Body of pancreas (tissue), 4 donors: ENCODE measurements around the gene TSFM. TPM values are rescaled to one million over a fixed set of nuclear protein-coding genes. Genes with fewer than 3 reads are reported as not detected.
"Not testable (repeated sequence)": the region's sequence is repeated elsewhere in the genome, so short reads cannot be mapped to it uniquely, and the experiment has no call there.

Experiments used
- ATAC-seq: fragments of 150-250 bp; one replicate; pipeline ENCODE4 v1.9.1; 2016
- DNase-seq, 4 donors: peaks; one replicate each; pipeline ENCODE4 v3.0.0-alpha.2; 2019
- H3K27ac ChIP-seq, 4 donors: fragments of 200-600 bp; sonication (generic); 1 replicate in 3 of 4; 2 replicates in 1 of 4; pipeline versions ENCODE4 v1.5.1 to v1.6.1; 2016 to 2019; ENCODE audit warnings: mild to moderate bottlenecking in 1 of 4, mixed read lengths in 1 of 4, moderate library complexity in 1 of 4
- H3K27me3 ChIP-seq, 2 donors: fragments of 200-600 bp; sonication (generic); one replicate each; pipeline ENCODE4 v1.6.0; 2016; ENCODE audit warnings: mild to moderate bottlenecking in 1 of 2
- H3K36me3 ChIP-seq, 2 donors: fragments of 200-600 bp; sonication (generic); replicated peaks in 1 of 2; 2 replicates each; pipeline ENCODE4 v1.5.1; 2016; ENCODE audit warnings: low read depth in 2 of 2; ENCODE audit not compliant: insufficient read depth in 1 of 2
- H3K4me1 ChIP-seq: fragments of 200-600 bp; sonication (generic); one replicate; pipeline ENCODE4 v1.6.0; 2016
- H3K4me3 ChIP-seq, 2 donors: fragments of 200-600 bp; sonication (generic); 1 replicate in 1 of 2; 2 replicates in 1 of 2; pipeline ENCODE4 v1.5.1; 2016 to 2019
- H3K9me3 ChIP-seq, 3 donors: fragments of 200-600 bp; sonication (generic); 1 replicate in 2 of 3; 2 replicates in 1 of 3; pipeline ENCODE4 v1.5.1; 2016
- POLR2A ChIP-seq, 3 donors: fragments of 450-650 bp; IDR thresholded peaks; one replicate each; pipeline ENCODE4 v1.6.1; 2016; ENCODE audit warnings: antibody characterized with exemption in 3 of 3, mild to moderate bottlenecking in 2 of 3
- WGBS, 2 donors: methylation state at CpG; one replicate each; pipeline ENCODE4 v1.1.5; 2017; 5-methylcytosine and 5-hydroxymethylcytosine counted together
- intact Hi-C: fragments of 100-400 bp; cut with DNase I; formaldehyde crosslinking; loops from one replicate; pipeline ENCODE4 v1.15.1; 2023
- total RNA-seq, 2 donors: library from RNA; depleted of rRNA; stranded (reverse); fragments of >200 nt; gene quantifications; one replicate each; pipeline ENCODE4 v1.1.0, GENCODE V29; 2016
- TF ChIP-seq, protein P1 (sequence below), 7 experiments: fragments of 450-650 bp in 4 of 7; fragments of 200-600 bp in 3 of 7; sonication (generic) in 3 of 7; IDR thresholded peaks; one replicate each; pipeline ENCODE4 v1.5.1; 2016 to 2019; ENCODE audit warnings: antibody characterized with exemption in 7 of 7

Gene TSFM
- total RNA-seq, 2 donors from 2014 or later, result 9.2 to 18.4 TPM

- H3K27ac ChIP-seq, result no peak overlapping the region
Measured at GRCh38 chr12:57815177-57816000, 32.8 kb downstream of the TSFM start.

GRCh38 chr12:57816001-57816854 is 33.6 kb downstream of the TSFM start:
- intact Hi-C loops, result no loop called here
- TF ChIP-seq, protein P1, sequence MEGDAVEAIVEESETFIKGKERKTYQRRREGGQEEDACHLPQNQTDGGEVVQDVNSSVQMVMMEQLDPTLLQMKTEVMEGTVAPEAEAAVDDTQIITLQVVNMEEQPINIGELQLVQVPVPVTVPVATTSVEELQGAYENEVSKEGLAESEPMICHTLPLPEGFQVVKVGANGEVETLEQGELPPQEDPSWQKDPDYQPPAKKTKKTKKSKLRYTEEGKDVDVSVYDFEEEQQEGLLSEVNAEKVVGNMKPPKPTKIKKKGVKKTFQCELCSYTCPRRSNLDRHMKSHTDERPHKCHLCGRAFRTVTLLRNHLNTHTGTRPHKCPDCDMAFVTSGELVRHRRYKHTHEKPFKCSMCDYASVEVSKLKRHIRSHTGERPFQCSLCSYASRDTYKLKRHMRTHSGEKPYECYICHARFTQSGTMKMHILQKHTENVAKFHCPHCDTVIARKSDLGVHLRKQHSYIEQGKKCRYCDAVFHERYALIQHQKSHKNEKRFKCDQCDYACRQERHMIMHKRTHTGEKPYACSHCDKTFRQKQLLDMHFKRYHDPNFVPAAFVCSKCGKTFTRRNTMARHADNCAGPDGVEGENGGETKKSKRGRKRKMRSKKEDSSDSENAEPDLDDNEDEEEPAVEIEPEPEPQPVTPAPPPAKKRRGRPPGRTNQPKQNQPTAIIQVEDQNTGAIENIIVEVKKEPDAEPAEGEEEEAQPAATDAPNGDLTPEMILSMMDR (IDR thresholded peaks at IDR 0.05), result no peak
- TF ChIP-seq POLR2A (IDR thresholded peaks at IDR 0.05), result no peak
- no peak for ATAC-seq
- Histone ChIP-seq H3K4me3 (no peak overlapping the region), H3K36me3 (peaks cover 0 to 3% of the 10 kb centered on the region in 2 donors), H3K4me1 (no peaks in the 10 kb centered on the region), H3K27ac (no peak overlapping the region), H3K27me3 (no peaks in the 10 kb centered on the region), H3K9me3 (no peaks in the 10 kb centered on the region)
- no peak for DNase-seq
- WGBS, 2 donors, result 21 to 22% methylated on average over 3 of the region's 3 CpGs

More at GRCh38 chr12:57815177-57816000, 32.8 kb downstream of the TSFM start:
- no peak overlapping the region for H3K4me3 ChIP-seq
- TF ChIP-seq POLR2A (IDR thresholded peaks at IDR 0.05), result no peak
- TF ChIP-seq, protein P1 (IDR thresholded peaks at IDR 0.05), result no peak
- H3K36me3 ChIP-seq, result no peaks in the 10 kb centered on the region
- no peaks in the 10 kb centered on the region for H3K9me3 ChIP-seq
- 78 to 79% methylated on average over 8 to 13 of the region's 13 CpGs for WGBS, 2 donors
- H3K4me1 ChIP-seq, result no peaks in the 10 kb centered on the region
- no peaks in the 10 kb centered on the region for H3K27me3 ChIP-seq
- ATAC-seq, result no peak
- intact Hi-C loops, result no loop called here
- no peak for DNase-seq

DNA sequence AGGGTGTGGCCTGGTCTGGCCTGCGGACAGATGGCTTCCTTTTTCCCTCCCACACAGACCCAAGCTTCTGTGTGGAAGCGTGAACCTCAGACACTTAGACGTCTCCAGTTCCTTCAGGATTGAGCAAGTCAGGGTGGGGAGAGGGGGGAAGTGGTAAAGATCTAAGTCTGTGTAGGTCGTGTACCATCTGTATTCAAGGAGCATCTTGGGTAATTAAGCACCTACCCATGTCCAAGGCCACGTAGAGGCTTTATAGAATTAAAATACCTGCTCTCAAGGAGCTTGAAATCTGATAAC is 34.2 kb downstream of the TSFM start:
- peak; percentile 14 for ATAC-seq
- WGBS, 2 donors, result 57 to 67% methylated on average over 5 of the region's 5 CpGs

DNA sequence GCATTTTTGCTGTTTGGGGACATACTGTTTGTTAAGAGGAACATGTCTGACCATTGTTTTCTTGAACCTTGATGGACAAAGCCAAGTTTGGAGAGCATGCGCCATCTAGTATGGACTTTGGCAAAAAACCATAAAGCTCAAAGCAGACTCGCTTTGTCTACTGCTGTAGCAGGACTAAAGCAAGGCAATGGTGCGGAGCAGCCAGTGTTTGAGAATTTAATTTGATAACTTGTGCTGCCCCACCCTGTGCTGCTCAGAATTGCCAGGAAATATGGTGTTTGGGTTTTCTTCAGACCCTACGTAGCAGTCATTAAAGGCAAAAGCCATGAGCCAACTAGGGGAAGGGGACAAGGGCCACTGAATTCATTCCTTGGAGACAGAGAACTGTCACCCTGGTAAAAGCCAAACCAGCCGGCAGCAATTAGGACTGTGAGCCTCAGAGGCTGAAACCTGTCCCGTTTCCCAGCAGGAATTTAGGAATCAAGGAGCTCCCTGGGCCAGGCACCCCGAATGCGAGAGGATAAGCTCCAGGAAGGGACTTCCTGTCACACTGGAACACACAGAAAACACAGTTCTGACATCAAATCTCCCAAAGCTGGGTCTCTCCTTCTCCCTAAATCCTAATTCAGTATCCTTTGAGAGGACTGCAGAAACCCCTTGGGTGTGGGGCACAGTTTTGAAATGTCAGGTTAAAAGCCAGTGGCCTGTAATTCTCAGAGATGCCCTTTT is 34.8 kb downstream of the TSFM start:
- no peak for ATAC-seq
- no peaks in the 10 kb centered on the region for H3K4me1 ChIP-seq
- WGBS, 2 donors, result 83 to 88% methylated on average over 8 of the region's 8 CpGs
- DNase-seq, result no peak
- TF ChIP-seq, protein P1 (IDR thresholded peaks at IDR 0.05), result no peak
- TF ChIP-seq POLR2A (IDR thresholded peaks at IDR 0.05), result no peak
- no peak overlapping the region for H3K27ac ChIP-seq
- no peaks in the 10 kb centered on the region for H3K9me3 ChIP-seq
- no peaks in the 10 kb centered on the region for H3K27me3 ChIP-seq
- peaks cover 0 to 10% of the 10 kb centered on the region in 2 donors for H3K36me3 ChIP-seq
- intact Hi-C loops, result no loop called here
- H3K4me3 ChIP-seq, result no peak overlapping the region

More for the DNA sequence above, 34.2 kb downstream of the TSFM start:
- intact Hi-C loops, result no loop called here
- Histone ChIP-seq H3K36me3 (peaks cover 0 to 7% of the 10 kb centered on the region in 2 donors), H3K9me3 (no peaks in the 10 kb centered on the region), H3K27me3 (no peaks in the 10 kb centered on the region), H3K4me1 (no peaks in the 10 kb centered on the region), H3K4me3 (no peak overlapping the region), H3K27ac (no peak overlapping the region)
- no peak for TF ChIP-seq POLR2A (IDR thresholded peaks at IDR 0.05)
- TF ChIP-seq, protein P1 (IDR thresholded peaks at IDR 0.05), result no peak
- DNase-seq, result peak in 1 of 4 donors; percentile 54

DNA sequence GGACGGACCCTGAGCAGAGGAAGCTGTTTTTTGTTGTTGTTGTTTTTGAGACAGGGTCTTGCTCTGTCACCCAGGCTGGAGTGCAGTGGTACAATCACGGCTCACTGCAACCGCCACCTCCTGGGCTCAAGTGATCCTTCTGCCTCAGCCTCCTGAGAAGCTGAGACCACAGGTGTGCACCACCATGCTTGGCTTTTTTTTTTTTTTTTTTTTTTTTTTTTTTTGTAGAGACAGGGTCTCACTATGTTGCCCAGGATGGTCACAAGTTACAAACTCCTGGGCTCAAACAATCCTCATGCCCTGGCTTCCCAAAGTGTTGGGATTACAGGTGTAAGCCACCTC is 35.4 kb downstream of the TSFM start:
- WGBS, 2 donors, result 89 to 97% methylated on average over 3 of the region's 3 CpGs
- H3K4me1 ChIP-seq, H3K27me3 ChIP-seq, intact Hi-C loops, ATAC-seq, H3K27ac ChIP-seq, DNase-seq, H3K4me3 ChIP-seq, H3K9me3 ChIP-seq: not testable (repeated sequence)
- peaks cover 4 to 13% of the 10 kb centered on the region in 2 donors for H3K36me3 ChIP-seq

GRCh38 chr12:57820119-57820518 is 37.5 kb downstream of the TSFM start:
- H3K27me3 ChIP-seq, H3K27ac ChIP-seq, H3K4me1 ChIP-seq, DNase-seq, intact Hi-C loops, H3K9me3 ChIP-seq, H3K4me3 ChIP-seq, ATAC-seq: not testable (repeated sequence)
- 69 to 71% methylated on average over 8 of the region's 8 CpGs for WGBS, 2 donors
- H3K36me3 ChIP-seq, result peaks cover 24 to 33% of the 10 kb centered on the region in 2 donors

DNA sequence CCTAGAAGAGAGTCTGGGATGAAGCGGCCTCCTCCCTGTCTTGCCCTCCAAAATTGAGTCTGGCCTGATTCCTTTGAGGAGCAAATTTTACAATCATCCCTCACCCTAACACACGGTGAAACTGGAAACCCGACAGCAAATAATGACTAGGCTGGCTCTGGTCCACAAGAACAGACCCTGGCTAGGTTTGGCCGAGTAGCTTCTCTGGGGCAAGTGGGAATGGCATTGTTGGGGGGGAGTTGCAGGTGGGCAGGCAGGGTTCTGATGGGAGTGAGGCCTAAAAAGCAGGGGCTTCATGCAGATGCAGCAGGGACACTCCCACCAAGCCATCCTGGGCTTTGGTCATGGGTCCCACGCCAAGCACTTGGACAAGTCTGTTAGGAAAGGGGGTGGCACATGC is 38.4 kb downstream of the TSFM start:
- ATAC-seq, DNase-seq, H3K4me3 ChIP-seq, H3K4me1 ChIP-seq, H3K27me3 ChIP-seq, H3K9me3 ChIP-seq, intact Hi-C loops, H3K27ac ChIP-seq: not testable (repeated sequence)
- WGBS, 2 donors, result 75% methylated on average over 5 of the region's 5 CpGs; no CpG with 5 or more reads in 1 of the 2 donors
- H3K36me3 ChIP-seq, result peaks cover 31 to 41% of the 10 kb centered on the region in 2 donors
